Panc1 (cell line): ENCODE measurements around the gene BTRC. TPM values are rescaled to one million over a fixed set of nuclear protein-coding genes. Genes with fewer than 3 reads are reported as not detected.

Experiments
- ATAC-seq: fragments of 200-7000 bp; cut with Tn5 transposase; 2 replicates; pipeline ENCODE4 v1.9.1; 2020; ENCODE audit warnings: mild to moderate bottlenecking, moderate library complexity
- BruUV-seq: library from RNA; stranded (reverse); fragments of 400-500 nt; replicated peaks from 2 replicates; lab custom pipeline; 2021; lab: Mats Ljungman, UMichigan
- CTCF ChIA-PET: fragments of 300-600 bp; sonication (Branson Sonifier 250); formaldehyde crosslinking; loops from one replicate; lab custom pipeline; 2022; ENCODE audit warnings: antibody characterized with exemption; lab: Charles Lee
- POLR2A ChIA-PET: fragments of 300-600 bp; sonication (Branson Sonifier 250); formaldehyde crosslinking; loops from one replicate; lab custom pipeline; 2022; ENCODE audit warnings: antibody characterized with exemption; lab: Charles Lee
- DNase-seq: peaks from one replicate; pipeline ENCODE4 v3.0.0-alpha.2; 2010; ENCODE audit warnings: low read depth, low spot score
- H3K27ac ChIP-seq: 2 replicates; pipeline ENCODE4 v1.5.1; 2011; ENCODE audit warnings: mild to moderate bottlenecking, low read length, inconsistent platforms
- H3K27me3 ChIP-seq: fragments of 200-500 bp; sonication (Bioruptor generic); 2 replicates; pipeline ENCODE4 v1.6.0; 2014; ENCODE audit warnings: low read length, inconsistent platforms; ENCODE audit not compliant: control insufficient read depth, insufficient read depth
- H3K36me3 ChIP-seq: fragments of 200-500 bp; sonication (Bioruptor generic); 2 replicates; pipeline ENCODE4 v1.5.1; 2014; ENCODE audit warnings: inconsistent platforms, mild to moderate bottlenecking, low read length, moderate library complexity; ENCODE audit not compliant: control insufficient read depth, insufficient read depth
- H3K4me1 ChIP-seq: 2 replicates; pipeline ENCODE4 v1.5.1; 2011; ENCODE audit warnings: inconsistent platforms, mild to moderate bottlenecking, low read length, moderate library complexity; ENCODE audit not compliant: control insufficient read depth, insufficient read depth
- H3K4me3 ChIP-seq, 2 experiments: 2 replicates each; pipeline ENCODE4 v1.5.1; 2011 to 2012; ENCODE audit warnings: low read depth in 2 of 2, low read length in 2 of 2, mild to moderate bottlenecking in 2 of 2, inconsistent platforms in 1 of 2, moderate library complexity in 1 of 2
- H3K9me3 ChIP-seq: fragments of 200-500 bp; sonication (Bioruptor generic); 2 replicates; pipeline ENCODE4 v1.5.1; 2014; ENCODE audit warnings: low read depth, mild to moderate bottlenecking, inconsistent platforms, low read length, moderate library complexity; ENCODE audit not compliant: control insufficient read depth, insufficient read depth
- POLR2AphosphoS5 ChIP-seq: IDR thresholded peaks from 2 replicates; pipeline ENCODE4 v1.6.1; 2012; ENCODE audit warnings: mild to moderate bottlenecking, low read depth, low read length, moderate library complexity
- SIN3A ChIP-seq: IDR thresholded peaks from 2 replicates; pipeline ENCODE4 v1.6.1; 2012; ENCODE audit warnings: low read depth, mild to moderate bottlenecking, low read length, moderate library complexity, borderline replicate concordance; ENCODE audit not compliant: insufficient read depth
- TCF7L2 ChIP-seq: IDR thresholded peaks from 2 replicates; pipeline ENCODE4 v1.6.1; 2011; ENCODE audit warnings: mild to moderate bottlenecking, low read depth, low read length, inconsistent platforms
- in situ Hi-C: cut with HindIII; loops from 2 replicates; pipeline ENCODE4 v1.10.0; 2016; ENCODE audit warnings: low sequenced_read_pairs, low pct_unique_long_range_greater_than_20kb
- intact Hi-C: fragments of 100-400 bp; cut with micrococcal nuclease; formaldehyde crosslinking; loops from one replicate; pipeline ENCODE4 v1.10.0; 2022; ENCODE audit not compliant: unreplicated experiment
- total RNA-seq: library from RNA; stranded (reverse); gene quantifications from one replicate; pipeline ENCODE4 v1.2.1, GENCODE V29; 2021; ENCODE audit not compliant: unreplicated experiment
- TF ChIP-seq, protein P1 (sequence below): fragments of 450-650 bp; IDR thresholded peaks from 2 replicates; pipeline ENCODE4 v1.5.1; 2017; ENCODE audit warnings: mild to moderate bottlenecking
- TF ChIP-seq, protein P2 (sequence below), 2 experiments: IDR thresholded peaks; 2 replicates each; pipeline ENCODE4 v1.6.1; 2011 to 2012; ENCODE audit warnings: low read depth in 2 of 2, control low read depth in 1 of 2, low read length in 1 of 2, mild to moderate bottlenecking in 1 of 2, moderate library complexity in 1 of 2; ENCODE audit not compliant: insufficient read depth in 1 of 2

Gene BTRC
- total RNA-seq, 1 experiment from 2014 or later = 22.1 TPM

DNA sequence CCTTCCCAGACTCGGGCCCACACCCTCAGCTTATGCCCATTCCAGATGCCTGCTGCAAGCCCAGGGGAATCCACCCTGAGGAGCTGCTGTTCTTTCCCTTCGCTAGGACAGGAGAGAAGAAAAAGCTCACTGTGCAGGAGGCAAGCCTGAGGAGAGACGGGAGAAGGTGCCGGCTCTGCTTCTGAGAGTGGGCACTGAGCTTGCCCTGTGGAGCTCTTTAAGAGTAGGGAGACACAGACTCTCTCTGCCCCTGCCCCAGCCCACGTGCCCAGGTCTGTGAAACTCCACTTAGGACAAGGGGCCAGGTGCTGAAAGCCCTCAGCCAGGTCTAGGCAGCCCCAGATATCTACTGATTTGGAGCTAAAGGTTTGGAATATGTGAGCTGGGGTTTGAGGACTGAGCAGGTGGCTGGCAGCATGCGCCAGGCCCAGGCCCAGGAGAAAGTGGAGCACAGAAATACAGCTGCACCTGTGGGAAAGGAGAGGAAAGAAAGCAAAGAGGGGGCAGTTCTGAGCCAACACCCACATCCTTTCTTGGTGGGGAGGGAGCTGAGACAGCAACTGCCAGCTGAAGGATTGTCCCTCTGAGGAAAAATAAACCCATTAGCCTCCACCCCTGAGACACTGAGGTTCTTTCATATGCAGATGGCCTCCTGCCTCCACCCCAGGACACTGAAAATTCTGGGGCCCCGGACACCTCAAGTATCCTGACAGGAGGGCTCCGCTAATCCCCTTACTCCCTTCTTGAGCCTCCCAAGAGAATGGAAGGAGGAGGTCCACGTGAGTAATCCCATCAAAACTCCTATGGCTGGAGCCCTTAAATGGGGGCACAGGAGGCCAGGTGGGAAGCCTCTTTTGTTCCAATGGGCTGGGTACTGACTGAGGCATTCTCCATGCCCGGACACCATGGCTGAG lies 226.8 kb downstream of the BTRC start:
- in situ Hi-C loops = no loop called here
- intact Hi-C loops = no loop called here
- POLR2A ChIA-PET = interaction anchor here (0.6 to 0.7 kb wide), 2 partner anchors 21 to 65 kb away, joined by 4 read pairs; no protein-coding TSS in a partner anchor

DNA sequence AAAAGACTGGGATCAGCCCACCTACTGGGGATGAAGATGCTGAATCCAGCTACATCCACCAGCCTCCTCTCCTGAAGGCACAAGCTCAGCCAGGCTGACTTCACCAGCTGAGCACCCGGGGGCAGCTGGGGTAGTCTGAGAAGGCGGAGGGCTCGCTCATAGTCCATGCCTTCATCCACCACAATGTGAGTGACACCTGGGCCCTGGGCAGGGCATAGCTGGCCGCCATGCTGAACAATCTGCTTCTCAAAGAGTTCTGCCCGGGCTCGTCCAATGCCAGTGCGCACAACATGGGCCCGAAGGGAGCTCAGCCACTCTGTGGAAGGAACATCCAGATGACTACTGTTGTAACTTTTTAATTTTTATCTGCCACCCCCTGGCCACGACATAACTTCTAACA lies 231.9 kb downstream of the BTRC start:
- Histone ChIP-seq H3K4me3 (no peak overlapping the region), H3K4me1 (peaks cover 13% of the 10 kb centered on the region), H3K36me3 (peaks cover 13% of the 10 kb centered on the region), H3K27ac (no peak overlapping the region), H3K9me3 (no peaks in the 10 kb centered on the region), H3K27me3 (no peaks in the 10 kb centered on the region)
- BruUV-seq = no TSS peak
- CTCF ChIA-PET = no interaction called here
- in situ Hi-C loops = no loop called here
- intact Hi-C loops = no loop called here
- POLR2A ChIA-PET = no interaction called here
- no peak for ATAC-seq
- TF ChIP-seq POLR2AphosphoS5 = no peak
- TF ChIP-seq TCF7L2 = no peak
- TF ChIP-seq, protein P1, sequence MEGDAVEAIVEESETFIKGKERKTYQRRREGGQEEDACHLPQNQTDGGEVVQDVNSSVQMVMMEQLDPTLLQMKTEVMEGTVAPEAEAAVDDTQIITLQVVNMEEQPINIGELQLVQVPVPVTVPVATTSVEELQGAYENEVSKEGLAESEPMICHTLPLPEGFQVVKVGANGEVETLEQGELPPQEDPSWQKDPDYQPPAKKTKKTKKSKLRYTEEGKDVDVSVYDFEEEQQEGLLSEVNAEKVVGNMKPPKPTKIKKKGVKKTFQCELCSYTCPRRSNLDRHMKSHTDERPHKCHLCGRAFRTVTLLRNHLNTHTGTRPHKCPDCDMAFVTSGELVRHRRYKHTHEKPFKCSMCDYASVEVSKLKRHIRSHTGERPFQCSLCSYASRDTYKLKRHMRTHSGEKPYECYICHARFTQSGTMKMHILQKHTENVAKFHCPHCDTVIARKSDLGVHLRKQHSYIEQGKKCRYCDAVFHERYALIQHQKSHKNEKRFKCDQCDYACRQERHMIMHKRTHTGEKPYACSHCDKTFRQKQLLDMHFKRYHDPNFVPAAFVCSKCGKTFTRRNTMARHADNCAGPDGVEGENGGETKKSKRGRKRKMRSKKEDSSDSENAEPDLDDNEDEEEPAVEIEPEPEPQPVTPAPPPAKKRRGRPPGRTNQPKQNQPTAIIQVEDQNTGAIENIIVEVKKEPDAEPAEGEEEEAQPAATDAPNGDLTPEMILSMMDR = no peak
- no peak for TF ChIP-seq SIN3A
- TF ChIP-seq, protein P2, sequence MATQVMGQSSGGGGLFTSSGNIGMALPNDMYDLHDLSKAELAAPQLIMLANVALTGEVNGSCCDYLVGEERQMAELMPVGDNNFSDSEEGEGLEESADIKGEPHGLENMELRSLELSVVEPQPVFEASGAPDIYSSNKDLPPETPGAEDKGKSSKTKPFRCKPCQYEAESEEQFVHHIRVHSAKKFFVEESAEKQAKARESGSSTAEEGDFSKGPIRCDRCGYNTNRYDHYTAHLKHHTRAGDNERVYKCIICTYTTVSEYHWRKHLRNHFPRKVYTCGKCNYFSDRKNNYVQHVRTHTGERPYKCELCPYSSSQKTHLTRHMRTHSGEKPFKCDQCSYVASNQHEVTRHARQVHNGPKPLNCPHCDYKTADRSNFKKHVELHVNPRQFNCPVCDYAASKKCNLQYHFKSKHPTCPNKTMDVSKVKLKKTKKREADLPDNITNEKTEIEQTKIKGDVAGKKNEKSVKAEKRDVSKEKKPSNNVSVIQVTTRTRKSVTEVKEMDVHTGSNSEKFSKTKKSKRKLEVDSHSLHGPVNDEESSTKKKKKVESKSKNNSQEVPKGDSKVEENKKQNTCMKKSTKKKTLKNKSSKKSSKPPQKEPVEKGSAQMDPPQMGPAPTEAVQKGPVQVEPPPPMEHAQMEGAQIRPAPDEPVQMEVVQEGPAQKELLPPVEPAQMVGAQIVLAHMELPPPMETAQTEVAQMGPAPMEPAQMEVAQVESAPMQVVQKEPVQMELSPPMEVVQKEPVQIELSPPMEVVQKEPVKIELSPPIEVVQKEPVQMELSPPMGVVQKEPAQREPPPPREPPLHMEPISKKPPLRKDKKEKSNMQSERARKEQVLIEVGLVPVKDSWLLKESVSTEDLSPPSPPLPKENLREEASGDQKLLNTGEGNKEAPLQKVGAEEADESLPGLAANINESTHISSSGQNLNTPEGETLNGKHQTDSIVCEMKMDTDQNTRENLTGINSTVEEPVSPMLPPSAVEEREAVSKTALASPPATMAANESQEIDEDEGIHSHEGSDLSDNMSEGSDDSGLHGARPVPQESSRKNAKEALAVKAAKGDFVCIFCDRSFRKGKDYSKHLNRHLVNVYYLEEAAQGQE (IDR thresholded peaks at IDR 0.05; ENCODE audit: insufficient read depth in 1 of 2, low read depth in 2 of 2, low read length in 1 of 2) = no peak
- no peak for DNase-seq

More for the DNA sequence above, 226.8 kb downstream of the BTRC start:
- CTCF ChIA-PET = interaction anchor here (0.7 to 1.2 kb wide), 2 partner anchors 10 to 121 kb away, joined by 5 read pairs; no protein-coding TSS in a partner anchor
- no peaks in the 10 kb centered on the region for H3K4me1 ChIP-seq
- H3K4me3 ChIP-seq = no peak overlapping the region
- BruUV-seq = no TSS peak
- peaks cover 3% of the 10 kb centered on the region; the same call in 1 of the 2 replicates for H3K36me3 ChIP-seq
- H3K27me3 ChIP-seq = no peaks in the 10 kb centered on the region
- no peaks in the 10 kb centered on the region for H3K9me3 ChIP-seq
- DNase-seq (no peak), ATAC-seq (no peak)
- H3K27ac ChIP-seq = no peak overlapping the region
- TF ChIP-seq, protein P2 (IDR thresholded peaks at IDR 0.05; ENCODE audit: insufficient read depth in 1 of 2, low read depth in 2 of 2, low read length in 1 of 2) = no peak
- TF ChIP-seq POLR2AphosphoS5 (no peak), TCF7L2 (no peak), SIN3A (no peak)
- TF ChIP-seq, protein P1 = no peak
